K562 (cell line): ENCODE results near the gene DSTYK. TPM values are rescaled to one million over a fixed set of nuclear protein-coding genes. Genes with fewer than 3 reads are reported as not detected.

Source experiments
- CEBPB ChIP-seq: fragments of 450-650 bp; IDR thresholded peaks from 2 replicates; pipeline ENCODE4 v1.6.1; 2016; ENCODE audit warnings: missing genetic modification characterization, missing compliant biosample characterization
- MBD2 ChIP-seq: sonication (generic); IDR thresholded peaks from 2 replicates; pipeline ENCODE4 v1.6.1; 2016; ENCODE audit warnings: low read depth, borderline replicate concordance
- NCOA4 ChIP-seq: fragments of 450-650 bp; IDR thresholded peaks from 2 replicates; pipeline ENCODE4 v1.6.1; 2018; ENCODE audit warnings: mild to moderate bottlenecking; ENCODE audit not compliant: partially characterized antibody
- PHB ChIP-seq: fragments of 250-450 bp; sonication (Bioruptor Pico); IDR thresholded peaks from 2 replicates; pipeline ENCODE4 v1.5.0; 2021
- SAP30 ChIP-seq: fragments of 200-600 bp; sonication (generic); IDR thresholded peaks from 2 replicates; pipeline ENCODE4 v1.6.1; 2012; ENCODE audit warnings: borderline replicate concordance, low read depth, mild to moderate bottlenecking, moderate library complexity, low read length, control low read depth, inconsistent platforms; ENCODE audit not compliant: insufficient read depth, poor library complexity, severe bottlenecking
- SMC3 ChIP-seq: conservative IDR thresholded peaks from 2 replicates; pipeline ENCODE4 v1.6.1; 2011; ENCODE audit warnings: low read depth, low read length, improper control_type of control experiment; ENCODE audit not compliant: insufficient read depth
- ZNF212 ChIP-seq: fragments of 450-650 bp; formaldehyde crosslinking; IDR thresholded peaks from 2 replicates; pipeline ENCODE4 v1.4.0; 2020; ENCODE audit warnings: mild to moderate bottlenecking
- ZNF431 ChIP-seq: sonication (generic); formaldehyde crosslinking; IDR thresholded peaks from 2 replicates; pipeline ENCODE4 v1.8.0; 2022; ENCODE audit warnings: mild to moderate bottlenecking, missing genetic modification reagents
- polyA plus RNA-seq, 8 experiments: library from polyadenylated mRNA; depleted of rRNA in 4 of 8; stranded (reverse) in 5 of 8; unstranded in 3 of 8; fragments of >200 nt; fragmentation: Nextera tagmentation in 2 of 8; fragmentation: Illumina TruSeq in 1 of 8; extraction: Ambion mirVana in 2 of 8; extraction: Trizol in 1 of 8; gene quantifications; 2 replicates each; pipeline versions ENCODE4 v1.2.1 to v1.2.3, GENCODE V29; 2011 to 2014; ENCODE audit warnings: inconsistent platforms in 1 of 8, missing spikeins in 1 of 8
- total RNA-seq, 7 experiments: library from RNA; depleted of rRNA in 6 of 7; stranded (reverse); fragments of >200 nt in 6 of 7; fragmentation: Illumina TruSeq in 2 of 7; extraction: Trizol in 2 of 7; gene quantifications; 2 replicates each; pipeline versions ENCODE4 v1.2.1 to v1.2.3, GENCODE V29; 2011 to 2021; ENCODE audit warnings: low replicate concordance in 1 of 7
- TF ChIP-seq, protein P1 (sequence below): fragments of 200-800 bp; sonication (Bioruptor generic); IDR thresholded peaks from 2 replicates; pipeline ENCODE4 v1.6.1; 2017; ENCODE audit warnings: missing genetic modification characterization, missing compliant biosample characterization
- TF ChIP-seq, protein P2 (sequence below), 2 experiments: fragments of 450-650 bp in 1 of 2; sonication (generic) in 1 of 2; formaldehyde crosslinking in 1 of 2; IDR thresholded peaks; 2 replicates each; pipeline versions ENCODE4 v1.7.1 to v1.9.0; 2016 to 2022; ENCODE audit warnings: inconsistent platforms in 1 of 2, mild to moderate bottlenecking in 1 of 2, missing genetic modification reagents in 1 of 2
- TF ChIP-seq, protein P3 (sequence below): fragments of 250-450 bp; sonication (Bioruptor Pico); IDR thresholded peaks from 2 replicates; pipeline ENCODE4 v1.4.0; 2020; ENCODE audit warnings: mild to moderate bottlenecking

The DSTYK gene
- total and polyA plus RNA-seq, 9 of the 15 experiments (the other 6 are each of a cell fraction or from before 2014, with no cell fraction given): 4.2 to 7.1 (median 6.2) TPM

DNA sequence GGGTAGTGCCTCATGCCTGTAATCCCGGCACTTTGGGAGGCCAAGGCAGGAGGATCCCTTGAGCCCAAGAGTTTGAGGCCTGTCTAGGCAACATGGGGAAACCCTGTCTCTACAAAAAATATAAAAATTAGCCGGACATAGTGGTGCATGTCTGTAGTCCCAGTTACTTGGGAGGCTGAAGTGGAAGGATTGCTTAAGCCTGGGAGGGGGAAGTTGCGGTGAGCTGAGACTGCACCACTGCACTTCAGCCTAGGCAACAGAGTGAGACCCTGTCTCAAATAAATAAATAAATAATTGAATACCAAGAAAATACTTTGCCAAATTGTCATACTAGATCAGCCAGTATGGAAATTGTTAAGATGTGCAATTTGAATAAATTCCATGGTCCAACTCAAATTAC, 83.9 kb downstream of the DSTYK start (continued):
- TF ChIP-seq ZNF431 (CRISPR knock-in tag) (no peak), SMC3 (no peak), PHB (CRISPR knock-in tag) (no peak), MBD2 (no peak), NCOA4 (no peak), SAP30 (no peak), ZNF212 (CRISPR knock-in tag) (no peak), CEBPB (tag) (no peak)
- TF ChIP-seq, protein P1, sequence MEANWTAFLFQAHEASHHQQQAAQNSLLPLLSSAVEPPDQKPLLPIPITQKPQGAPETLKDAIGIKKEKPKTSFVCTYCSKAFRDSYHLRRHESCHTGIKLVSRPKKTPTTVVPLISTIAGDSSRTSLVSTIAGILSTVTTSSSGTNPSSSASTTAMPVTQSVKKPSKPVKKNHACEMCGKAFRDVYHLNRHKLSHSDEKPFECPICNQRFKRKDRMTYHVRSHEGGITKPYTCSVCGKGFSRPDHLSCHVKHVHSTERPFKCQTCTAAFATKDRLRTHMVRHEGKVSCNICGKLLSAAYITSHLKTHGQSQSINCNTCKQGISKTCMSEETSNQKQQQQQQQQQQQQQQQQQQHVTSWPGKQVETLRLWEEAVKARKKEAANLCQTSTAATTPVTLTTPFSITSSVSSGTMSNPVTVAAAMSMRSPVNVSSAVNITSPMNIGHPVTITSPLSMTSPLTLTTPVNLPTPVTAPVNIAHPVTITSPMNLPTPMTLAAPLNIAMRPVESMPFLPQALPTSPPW (CRISPR knock-in tag): no peak
- TF ChIP-seq, protein P2, sequence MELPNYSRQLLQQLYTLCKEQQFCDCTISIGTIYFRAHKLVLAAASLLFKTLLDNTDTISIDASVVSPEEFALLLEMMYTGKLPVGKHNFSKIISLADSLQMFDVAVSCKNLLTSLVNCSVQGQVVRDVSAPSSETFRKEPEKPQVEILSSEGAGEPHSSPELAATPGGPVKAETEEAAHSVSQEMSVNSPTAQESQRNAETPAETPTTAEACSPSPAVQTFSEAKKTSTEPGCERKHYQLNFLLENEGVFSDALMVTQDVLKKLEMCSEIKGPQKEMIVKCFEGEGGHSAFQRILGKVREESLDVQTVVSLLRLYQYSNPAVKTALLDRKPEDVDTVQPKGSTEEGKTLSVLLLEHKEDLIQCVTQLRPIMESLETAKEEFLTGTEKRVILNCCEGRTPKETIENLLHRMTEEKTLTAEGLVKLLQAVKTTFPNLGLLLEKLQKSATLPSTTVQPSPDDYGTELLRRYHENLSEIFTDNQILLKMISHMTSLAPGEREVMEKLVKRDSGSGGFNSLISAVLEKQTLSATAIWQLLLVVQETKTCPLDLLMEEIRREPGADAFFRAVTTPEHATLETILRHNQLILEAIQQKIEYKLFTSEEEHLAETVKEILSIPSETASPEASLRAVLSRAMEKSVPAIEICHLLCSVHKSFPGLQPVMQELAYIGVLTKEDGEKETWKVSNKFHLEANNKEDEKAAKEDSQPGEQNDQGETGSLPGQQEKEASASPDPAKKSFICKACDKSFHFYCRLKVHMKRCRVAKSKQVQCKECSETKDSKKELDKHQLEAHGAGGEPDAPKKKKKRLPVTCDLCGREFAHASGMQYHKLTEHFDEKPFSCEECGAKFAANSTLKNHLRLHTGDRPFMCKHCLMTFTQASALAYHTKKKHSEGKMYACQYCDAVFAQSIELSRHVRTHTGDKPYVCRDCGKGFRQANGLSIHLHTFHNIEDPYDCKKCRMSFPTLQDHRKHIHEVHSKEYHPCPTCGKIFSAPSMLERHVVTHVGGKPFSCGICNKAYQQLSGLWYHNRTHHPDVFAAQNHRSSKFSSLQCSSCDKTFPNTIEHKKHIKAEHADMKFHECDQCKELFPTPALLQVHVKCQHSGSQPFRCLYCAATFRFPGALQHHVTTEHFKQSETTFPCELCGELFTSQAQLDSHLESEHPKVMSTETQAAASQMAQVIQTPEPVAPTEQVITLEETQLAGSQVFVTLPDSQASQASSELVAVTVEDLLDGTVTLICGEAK (IDR thresholded peaks at IDR 0.05): no peak
- TF ChIP-seq, protein P2 (CRISPR knock-in tag; IDR thresholded peaks at IDR 0.05): no peak
- TF ChIP-seq, protein P3, sequence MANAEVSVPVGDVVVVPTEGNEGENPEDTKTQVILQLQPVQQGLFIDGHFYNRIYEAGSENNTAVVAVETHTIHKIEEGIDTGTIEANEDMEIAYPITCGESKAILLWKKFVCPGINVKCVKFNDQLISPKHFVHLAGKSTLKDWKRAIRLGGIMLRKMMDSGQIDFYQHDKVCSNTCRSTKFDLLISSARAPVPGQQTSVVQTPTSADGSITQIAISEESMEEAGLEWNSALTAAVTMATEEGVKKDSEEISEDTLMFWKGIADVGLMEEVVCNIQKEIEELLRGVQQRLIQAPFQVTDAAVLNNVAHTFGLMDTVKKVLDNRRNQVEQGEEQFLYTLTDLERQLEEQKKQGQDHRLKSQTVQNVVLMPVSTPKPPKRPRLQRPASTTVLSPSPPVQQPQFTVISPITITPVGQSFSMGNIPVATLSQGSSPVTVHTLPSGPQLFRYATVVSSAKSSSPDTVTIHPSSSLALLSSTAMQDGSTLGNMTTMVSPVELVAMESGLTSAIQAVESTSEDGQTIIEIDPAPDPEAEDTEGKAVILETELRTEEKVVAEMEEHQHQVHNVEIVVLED (CRISPR knock-in tag): no peak
